PFSK-1 (cell line): Measurements from ENCODE around the gene ACSF2.

Experiments used
- SIN3A ChIP-seq: IDR thresholded peaks from 2 replicates; pipeline ENCODE4 v1.6.1; 2012; ENCODE audit warnings: mild to moderate bottlenecking, low read length, moderate library complexity, borderline replicate concordance; ENCODE audit not compliant: insufficient read depth
- TAF1 ChIP-seq: IDR thresholded peaks from 2 replicates; pipeline ENCODE4 v1.6.1; 2012; ENCODE audit warnings: low read length, control low read depth, borderline replicate concordance; ENCODE audit not compliant: insufficient read depth

DNA sequence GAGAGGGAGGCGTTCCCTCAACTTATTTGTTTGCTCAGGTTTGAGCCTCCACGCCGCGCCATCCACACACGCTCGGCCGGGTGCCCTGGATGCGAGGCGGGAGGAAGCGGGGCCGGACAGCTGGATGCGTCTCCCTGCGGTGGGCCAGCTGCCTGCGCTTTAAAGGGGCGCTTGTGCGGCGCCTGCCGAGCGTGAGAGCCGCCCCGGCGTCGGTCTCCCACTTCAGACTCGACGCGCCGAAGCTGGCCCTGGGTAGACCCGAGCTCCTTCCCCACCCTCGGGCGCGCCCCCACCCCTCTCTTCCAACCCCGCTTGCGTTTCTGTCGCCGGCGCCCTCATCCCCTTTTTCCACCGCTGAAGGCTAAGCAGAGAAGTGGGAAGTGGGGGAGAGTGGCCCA is 43.2 kb downstream of the ACSF2 start:
- no peak for TF ChIP-seq SIN3A
- TF ChIP-seq TAF1, result no peak
